Upper lobe of left lung (tissue), 6 donors: ENCODE measurements around the gene CREBZF. TPM values are rescaled to one million over a fixed set of nuclear protein-coding genes. Genes with fewer than 3 reads are reported as not detected.

Source experiments
- ATAC-seq, 2 donors: fragments of 200-7000 bp; cut with Tn5 transposase; one replicate each; pipeline ENCODE4 v1.9.1; 2022; ENCODE audit warnings: mild to moderate bottlenecking in 2 of 2, moderate library complexity in 2 of 2; ENCODE audit not compliant: low FRiP score in 2 of 2
- DNase-seq, 2 donors: peaks; one replicate each; pipeline ENCODE4 v3.0.0-alpha.2; 2019 to 2020
- H3K27ac ChIP-seq, 4 donors: fragments of 200-600 bp; sonication (generic); one replicate each; pipeline ENCODE4 v1.5.1; 2016 to 2019
- H3K27me3 ChIP-seq, 4 donors: fragments of 200-600 bp; sonication (generic); one replicate each; pipeline ENCODE4 v1.5.1; 2017 to 2019
- H3K36me3 ChIP-seq, 4 donors: fragments of 200-600 bp; sonication (generic); one replicate each; pipeline ENCODE4 v1.5.1; 2016 to 2019
- H3K4me1 ChIP-seq, 4 donors: fragments of 200-600 bp; sonication (generic); one replicate each; pipeline ENCODE4 v1.5.1; 2018 to 2019
- H3K4me3 ChIP-seq, 4 donors: fragments of 200-600 bp; sonication (generic); one replicate each; pipeline ENCODE4 v1.5.1; 2017 to 2019; ENCODE audit warnings: mild to moderate bottlenecking in 2 of 4, moderate library complexity in 1 of 4
- H3K9me3 ChIP-seq, 4 donors: fragments of 200-600 bp; sonication (generic); one replicate each; pipeline ENCODE4 v1.5.1; 2018 to 2019
- EP300 ChIP-seq, 4 donors: sonication (generic); formaldehyde crosslinking; IDR thresholded peaks; one replicate each; pipeline ENCODE4 v1.5.1; 2017; ENCODE audit warnings: antibody characterized with exemption in 4 of 4, control low read depth in 2 of 4
- POLR2A ChIP-seq, 4 donors: fragments of 450-650 bp; IDR thresholded peaks; one replicate each; pipeline ENCODE4 v1.5.1; 2016 to 2017; ENCODE audit warnings: antibody characterized with exemption in 4 of 4, mild to moderate bottlenecking in 2 of 4
- POLR2AphosphoS5 ChIP-seq, 2 donors: sonication (generic); formaldehyde crosslinking; IDR thresholded peaks; one replicate each; pipeline ENCODE4 v1.5.1; 2017; ENCODE audit warnings: antibody characterized with exemption in 2 of 2
- WGBS, 2 donors: methylation state at CpG; one replicate each; pipeline ENCODE4 v1.1.5; 2017 to 2018; 5-methylcytosine and 5-hydroxymethylcytosine counted together
- total RNA-seq, 6 donors: library from RNA; depleted of rRNA in 4 of 6; stranded (reverse); fragments of >200 nt in 4 of 6; gene quantifications; one replicate each; pipeline versions ENCODE4 v1.1.0 to v1.2.1, GENCODE V29; 2016 to 2021
- TF ChIP-seq, protein P1 (sequence below), 6 experiments: fragments of 450-650 bp in 4 of 6; fragments of 200-600 bp in 2 of 6; sonication (generic) in 2 of 6; IDR thresholded peaks; one replicate each; pipeline ENCODE4 v1.5.1; 2016 to 2019; ENCODE audit warnings: antibody characterized with exemption in 6 of 6
- donor health status: DM: no; HTN: no; CAD: no; lungs with moderate emphysema.
- donor health status: DM: no; HTN: yes; CAD: no; lungs with severe emphysema.

Gene CREBZF
- total RNA-seq, 6 donors from 2014 or later, result 30.8 to 267 (median 66.6) TPM

DNA sequence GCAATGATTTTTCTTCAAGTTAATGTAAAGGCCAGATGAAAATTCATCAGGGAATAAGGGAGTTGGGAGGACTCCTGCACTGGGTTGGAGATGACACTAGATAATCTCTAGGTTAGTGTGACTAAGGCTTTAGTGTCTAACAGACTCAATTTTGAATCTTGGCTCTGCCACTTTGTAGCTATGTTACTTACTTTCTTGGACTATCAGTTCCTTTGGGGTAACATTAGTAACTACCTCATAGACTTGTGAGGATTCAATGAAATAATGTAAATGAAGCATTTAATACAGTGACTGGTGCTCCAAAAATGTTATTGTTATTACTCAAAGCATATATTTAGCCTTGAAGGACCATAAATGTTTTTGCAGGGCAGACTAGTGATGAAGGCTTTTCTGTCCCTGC is 30.6 kb upstream of the CREBZF start:
- TF ChIP-seq POLR2AphosphoS5 (IDR thresholded peaks at IDR 0.05) (no peak), POLR2A (IDR thresholded peaks at IDR 0.05) (no peak), EP300 (IDR thresholded peaks at IDR 0.05) (no peak)
- TF ChIP-seq, protein P1, sequence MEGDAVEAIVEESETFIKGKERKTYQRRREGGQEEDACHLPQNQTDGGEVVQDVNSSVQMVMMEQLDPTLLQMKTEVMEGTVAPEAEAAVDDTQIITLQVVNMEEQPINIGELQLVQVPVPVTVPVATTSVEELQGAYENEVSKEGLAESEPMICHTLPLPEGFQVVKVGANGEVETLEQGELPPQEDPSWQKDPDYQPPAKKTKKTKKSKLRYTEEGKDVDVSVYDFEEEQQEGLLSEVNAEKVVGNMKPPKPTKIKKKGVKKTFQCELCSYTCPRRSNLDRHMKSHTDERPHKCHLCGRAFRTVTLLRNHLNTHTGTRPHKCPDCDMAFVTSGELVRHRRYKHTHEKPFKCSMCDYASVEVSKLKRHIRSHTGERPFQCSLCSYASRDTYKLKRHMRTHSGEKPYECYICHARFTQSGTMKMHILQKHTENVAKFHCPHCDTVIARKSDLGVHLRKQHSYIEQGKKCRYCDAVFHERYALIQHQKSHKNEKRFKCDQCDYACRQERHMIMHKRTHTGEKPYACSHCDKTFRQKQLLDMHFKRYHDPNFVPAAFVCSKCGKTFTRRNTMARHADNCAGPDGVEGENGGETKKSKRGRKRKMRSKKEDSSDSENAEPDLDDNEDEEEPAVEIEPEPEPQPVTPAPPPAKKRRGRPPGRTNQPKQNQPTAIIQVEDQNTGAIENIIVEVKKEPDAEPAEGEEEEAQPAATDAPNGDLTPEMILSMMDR (IDR thresholded peaks at IDR 0.05), result no peak
- no peak for ATAC-seq

DNA sequence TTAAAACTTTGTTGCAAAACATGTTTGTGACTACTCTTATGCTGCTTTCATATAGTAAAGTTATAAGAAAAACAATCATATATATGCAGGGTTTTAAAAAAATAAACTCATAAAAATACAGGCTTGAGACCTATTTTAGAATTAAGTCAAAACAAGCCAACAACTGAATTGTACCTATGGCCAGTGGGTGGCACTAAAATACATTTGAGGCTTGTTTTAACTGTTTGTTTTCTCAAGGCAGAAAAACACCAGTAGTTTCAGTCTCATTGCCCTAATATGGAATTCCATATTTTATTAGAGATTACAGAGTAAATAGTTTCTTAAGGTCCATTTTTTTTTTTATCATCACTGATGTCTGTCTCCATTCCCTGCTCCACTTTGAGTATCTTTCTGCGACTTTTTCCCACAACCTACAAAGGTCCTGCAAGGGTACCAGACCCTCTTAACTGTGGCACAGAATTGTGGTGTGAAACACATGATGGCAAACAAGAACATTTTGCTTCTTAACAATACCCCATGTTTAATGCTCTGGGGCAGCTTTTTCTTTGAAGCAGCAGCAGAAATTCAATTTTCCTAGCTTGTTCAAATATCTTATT is 29.6 kb upstream of the CREBZF start:
- DNase-seq (no peak), ATAC-seq (no peak)
- WGBS, 2 donors, result 96 to 97% methylated on average over 1 of the region's 1 CpG

More for the DNA sequence above, 30.6 kb upstream of the CREBZF start:
- no peak overlapping the region for H3K27ac ChIP-seq
- no peak for DNase-seq
- H3K4me1 ChIP-seq, result peaks cover 0 to 10% (median 3%) of the 10 kb centered on the region in 4 donors
- peaks cover 0 to 2% (median 0%) of the 10 kb centered on the region in 4 donors for H3K36me3 ChIP-seq
- H3K4me3 ChIP-seq, result no peak overlapping the region
- no peaks in the 10 kb centered on the region for H3K27me3 ChIP-seq
- H3K9me3 ChIP-seq, result no peaks in the 10 kb centered on the region

DNA sequence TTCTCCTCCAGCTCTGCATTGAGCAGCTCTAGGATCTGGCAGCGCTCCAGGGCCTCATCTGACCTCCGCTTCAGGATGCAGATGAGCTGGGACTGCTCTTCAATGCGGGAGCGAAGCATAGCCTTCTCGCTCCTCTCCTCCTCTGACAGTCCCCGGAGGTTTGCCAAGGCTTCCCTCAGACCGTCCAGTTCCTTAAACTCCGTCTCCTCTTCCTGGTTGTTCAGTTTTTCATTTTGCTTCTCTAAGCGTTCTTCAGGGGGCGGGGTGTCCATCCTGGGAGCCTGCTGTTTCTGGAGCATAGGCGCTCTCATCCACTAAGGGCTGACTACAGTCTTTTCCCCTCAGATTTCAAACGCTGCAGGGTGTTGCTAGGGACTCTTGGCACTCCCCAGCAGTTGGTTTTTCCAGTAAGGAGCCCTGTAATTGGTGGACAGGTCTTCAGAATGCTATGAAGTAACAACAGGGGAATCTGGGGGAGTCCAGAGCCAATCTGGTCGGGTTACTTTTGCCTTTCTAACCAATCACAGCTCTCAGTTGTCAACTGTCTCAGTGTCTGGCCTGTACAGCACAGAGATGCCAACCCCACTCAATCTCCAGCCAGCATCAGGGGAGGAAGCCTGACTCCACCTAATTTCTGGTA is 21.0 kb upstream of the CREBZF start, which contains the start of gene CCDC89:
CCDC89 (minus strand) TSS at position 376 of the 640 bp plus-strand sequence; CDS start at position 311, 65 bp downstream.
- TF ChIP-seq POLR2A (IDR thresholded peaks at IDR 0.05) (no peak), EP300 (IDR thresholded peaks at IDR 0.05) (no peak), POLR2AphosphoS5 (IDR thresholded peaks at IDR 0.05) (no peak)
- TF ChIP-seq, protein P1 (IDR thresholded peaks at IDR 0.05), result no peak
- 58 to 69% methylated on average over 13 of the region's 13 CpGs for WGBS, 2 donors
- H3K4me1 ChIP-seq, result peaks cover 0 to 7% (median 0%) of the 10 kb centered on the region in 4 donors
- H3K9me3 ChIP-seq, result no peaks in the 10 kb centered on the region
- H3K4me3 ChIP-seq, result peak within 1 kb of the TSS in 3 of 4 donors; percentile 9 to 40 (median 30)
- no peaks in the 10 kb centered on the region for H3K36me3 ChIP-seq
- DNase-seq (peak in 1 of 2 donors; percentile 24), ATAC-seq (peak; percentile 82 to 96)
- peak within 1 kb of the TSS; percentile 12 to 28 (median 24) for H3K27ac ChIP-seq
- H3K27me3 ChIP-seq, result no peaks in the 10 kb centered on the region

More for the DNA sequence above, 29.6 kb upstream of the CREBZF start:
- Histone ChIP-seq H3K4me1 (peaks cover 0 to under 1% (median 0%) of the 10 kb centered on the region in 4 donors), H3K9me3 (no peaks in the 10 kb centered on the region), H3K36me3 (peaks cover 0 to 2% (median 0%) of the 10 kb centered on the region in 4 donors), H3K27me3 (no peaks in the 10 kb centered on the region), H3K27ac (no peak overlapping the region), H3K4me3 (no peak overlapping the region)
- no peak for TF ChIP-seq POLR2AphosphoS5 (IDR thresholded peaks at IDR 0.05)
- TF ChIP-seq, protein P1 (IDR thresholded peaks at IDR 0.05), result peak in 3 of 6 experiments; percentile 35 to 53 (median 37)

DNA sequence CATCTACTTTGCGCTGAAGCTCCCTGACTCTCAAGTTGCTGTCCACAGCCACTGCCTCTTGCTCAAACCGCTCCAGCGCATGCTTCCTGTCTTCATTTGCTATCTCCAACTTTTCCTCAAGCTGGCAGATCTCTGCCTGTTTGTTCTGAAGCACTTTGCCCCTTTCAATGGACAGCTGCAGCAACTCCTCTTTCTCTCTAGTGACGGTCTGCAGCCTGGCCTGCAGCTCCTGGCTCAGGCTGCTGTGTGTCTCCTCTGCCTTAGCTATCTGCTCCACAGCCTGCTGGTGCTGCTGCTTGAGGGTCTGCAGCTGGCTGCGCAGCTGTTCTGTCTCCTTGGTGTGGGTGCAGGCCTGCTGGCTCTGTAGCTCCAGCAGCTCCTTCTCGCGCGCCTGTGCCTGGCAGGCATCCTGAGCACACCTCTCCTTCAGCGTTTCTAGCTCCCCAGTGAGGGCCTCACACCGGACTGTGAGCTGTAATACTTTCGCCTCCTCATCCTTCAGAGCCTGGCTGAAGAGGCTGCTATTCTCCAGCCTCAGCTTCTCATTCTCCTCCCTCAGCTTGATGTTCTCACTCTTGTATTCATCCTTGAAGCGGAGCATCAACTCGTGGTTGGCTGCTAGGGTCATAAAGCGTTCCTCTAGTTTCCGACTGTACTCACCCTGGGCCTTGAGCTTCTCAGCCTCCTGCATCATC is 20.3 kb upstream of the CREBZF start:
- H3K36me3 ChIP-seq, result no peaks in the 10 kb centered on the region
- peaks cover 0 to 7% (median 0%) of the 10 kb centered on the region in 4 donors for H3K4me1 ChIP-seq
- TF ChIP-seq POLR2A (IDR thresholded peaks at IDR 0.05) (no peak), POLR2AphosphoS5 (IDR thresholded peaks at IDR 0.05) (peak; percentile 41 to 51)
- no peaks in the 10 kb centered on the region for H3K27me3 ChIP-seq
- peak; percentile 29 to 63 for DNase-seq
- ATAC-seq, result peak; percentile 1 to 69
- H3K9me3 ChIP-seq, result no peaks in the 10 kb centered on the region
- peak overlapping the region in 3 of 4 donors; percentile 9 to 40 (median 30) for H3K4me3 ChIP-seq
- peak overlapping the region; percentile 12 to 28 (median 24) for H3K27ac ChIP-seq
- WGBS, 2 donors, result 76 to 79% methylated on average over 15 of the region's 15 CpGs
